Measurements from ENCODE around the gene SMARCC2. TPM values are rescaled to one million over a fixed set of nuclear protein-coding genes. Genes with fewer than 3 reads are reported as not detected.

The SMARCC2 gene
- total and polyA plus RNA-seq, 2 of the 13 experiments (the other 11 are each of a cell fraction or from before 2014, with no cell fraction given), result 21.3 to 24.1 TPM

GRCh38 chr12:56189099-56189917, at the start of gene SMARCC2 (continued):
- TF ChIP-seq ZBTB33 (CRISPR knock-in tag; IDR thresholded peaks at IDR 0.05) (peak; percentile 25; the same call in 1 of the 2 replicates), AHDC1 (CRISPR knock-in tag; IDR thresholded peaks at IDR 0.05; ENCODE audit: borderline replicate concordance) (no peak), KDM5B (CRISPR knock-in tag; IDR thresholded peaks at IDR 0.05; ENCODE audit: borderline replicate concordance) (0 out of 2 replicates have a peak, but pooled peaks have one; percentile 38), YEATS4 (CRISPR knock-in tag; IDR thresholded peaks at IDR 0.05; ENCODE audit: borderline replicate concordance) (peak; percentile 9; the same call in 1 of the 2 replicates), GATAD1 (CRISPR knock-in tag; IDR thresholded peaks at IDR 0.05) (0 out of 2 replicates have a peak, but pooled peaks have one; percentile 36), ZFP90 (CRISPR knock-in tag; IDR thresholded peaks at IDR 0.05; ENCODE audit: borderline replicate concordance) (0 out of 2 replicates have a peak, but pooled peaks have one; percentile 18)
